Activated CD4-positive, alpha-beta T cell treated with anti-CD3 and anti-CD28 coated beads, Interleukin-10, Interleukin-2, amounts not matched to agents 100 ng/mL and 50 ng/mL, durations not matched to agents 16 hours and 8 hours (primary cell): ENCODE measurements around the gene TEDDM1.
A peak's percentile ranks its signal among the peaks of the same experiment; 100 is the strongest.
"Not testable (repeated sequence)": the region's sequence is repeated elsewhere in the genome, so short reads cannot be mapped to it uniquely, and the experiment has no call there.

ENCODE experiments used
- DNase-seq: peaks from one replicate; pipeline ENCODE4 v3.0.0-alpha.2; 2020

The TEDDM1 gene

GRCh38 chr1:182400567-182400966 is at the start of gene TEDDM1:
TSS of gene TEDDM1 (minus strand) at chr1:182400667. CDS start at chr1:182400485, 182 bp downstream.
- no peak for DNase-seq

DNA sequence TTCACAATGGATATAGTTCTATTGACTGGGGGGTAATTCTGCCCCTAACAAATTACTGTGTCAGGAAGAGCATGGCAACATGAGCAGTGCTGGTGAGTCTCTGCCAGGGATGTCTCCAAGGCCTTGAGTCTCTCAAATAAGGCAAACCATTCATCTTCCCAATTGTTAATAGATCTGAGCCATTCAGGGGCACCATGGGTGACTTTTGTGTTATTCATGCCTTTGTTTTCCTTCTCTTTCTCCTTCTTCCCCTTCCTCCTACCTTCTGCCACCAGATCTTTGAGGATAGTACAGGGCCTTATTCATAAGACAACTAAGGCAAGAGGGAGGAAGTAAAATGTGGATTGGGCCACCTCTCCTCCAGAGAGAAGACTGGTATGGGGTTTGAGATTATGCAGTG is 49.6 kb upstream of the TEDDM1 start, which contains the start of gene RGSL1:
Gene RGSL1 (plus strand): TSS at position 60 of the 400 bp plus-strand sequence. CDS start 20 bp downstream, at position 80.
- DNase-seq: no peak

- no peak for DNase-seq
Observed at GRCh38 chr1:182447660-182448059, 47.2 kb upstream of the TEDDM1 start.

- not testable (repeated sequence) for DNase-seq
Observed at GRCh38 chr1:182447124-182447523, 46.7 kb upstream of the TEDDM1 start.

GRCh38 chr1:182446033-182446669 is 45.7 kb upstream of the TEDDM1 start:
- DNase-seq: peak; percentile 46

GRCh38 chr1:182444497-182444896 is 44.0 kb upstream of the TEDDM1 start:
- DNase-seq: no peak

DNA sequence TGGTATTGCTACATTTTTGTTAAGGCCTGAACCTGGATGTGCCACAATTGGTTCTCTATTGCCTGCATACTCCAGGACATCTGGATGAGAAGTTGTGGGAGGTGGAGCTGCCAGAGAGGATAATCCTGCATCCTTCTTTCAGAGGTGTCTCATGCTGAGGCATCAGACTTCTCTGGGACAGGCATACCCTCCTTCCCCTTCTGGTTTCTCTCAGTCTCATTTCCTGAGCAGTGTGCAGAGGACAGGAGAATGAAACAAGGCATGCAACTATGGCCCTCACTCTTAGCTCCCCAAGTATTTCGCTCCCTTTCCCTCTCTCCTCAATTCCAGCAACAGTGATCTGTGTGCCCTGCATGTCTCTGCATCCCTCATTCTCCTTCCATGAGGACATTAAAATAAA is 41.9 kb upstream of the TEDDM1 start:
- DNase-seq: no peak

- DNase-seq: no peak
Observed at GRCh38 chr1:182441719-182442118, 41.3 kb upstream of the TEDDM1 start.

- DNase-seq: no peak
Observed at GRCh38 chr1:182438326-182438725, 37.9 kb upstream of the TEDDM1 start.

DNA sequence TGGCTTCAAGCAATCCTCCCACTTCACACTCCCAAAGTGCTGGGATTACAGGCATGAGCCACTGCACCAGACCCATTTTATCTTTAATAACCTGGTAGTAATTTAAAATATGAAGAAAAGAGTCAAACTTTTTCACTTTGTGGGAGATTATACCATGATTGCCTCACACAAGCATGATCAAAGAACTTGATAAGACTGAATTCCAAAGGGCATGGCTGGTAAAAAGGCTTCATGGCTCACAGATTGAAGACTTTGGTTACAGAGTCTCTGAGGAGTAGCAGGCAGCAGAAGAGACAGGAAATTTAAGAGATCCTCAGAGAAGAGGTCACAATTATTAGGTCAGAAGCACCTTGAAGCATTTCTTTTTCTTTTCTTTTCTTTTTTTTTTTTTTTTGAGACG is 33.1 kb upstream of the TEDDM1 start:
- DNase-seq: no peak

DNA sequence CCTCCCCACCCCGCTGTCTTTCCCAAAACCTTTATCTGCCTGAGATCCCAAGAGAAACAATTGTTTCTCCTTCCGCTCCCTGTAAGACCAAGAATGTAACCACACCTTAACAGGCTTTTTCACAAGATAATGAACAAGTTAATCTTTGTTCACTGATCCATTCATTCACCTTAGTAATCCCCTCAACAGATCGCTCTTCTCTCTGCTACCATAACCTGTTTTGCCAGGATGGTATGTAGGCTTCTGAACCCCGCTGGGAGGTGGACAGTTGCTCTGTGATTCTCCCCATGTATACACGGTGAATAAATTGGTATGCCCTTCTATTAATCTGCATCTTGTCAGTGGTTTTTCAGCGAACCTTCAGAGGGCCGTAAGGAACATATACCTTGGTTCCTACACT is 30.8 kb upstream of the TEDDM1 start:
- DNase-seq: no peak

GRCh38 chr1:182430263-182431068 is 30.0 kb upstream of the TEDDM1 start:
- peak; percentile 68 for DNase-seq

GRCh38 chr1:182428043-182428442 is 27.6 kb upstream of the TEDDM1 start:
- DNase-seq: peak; percentile 14

DNA sequence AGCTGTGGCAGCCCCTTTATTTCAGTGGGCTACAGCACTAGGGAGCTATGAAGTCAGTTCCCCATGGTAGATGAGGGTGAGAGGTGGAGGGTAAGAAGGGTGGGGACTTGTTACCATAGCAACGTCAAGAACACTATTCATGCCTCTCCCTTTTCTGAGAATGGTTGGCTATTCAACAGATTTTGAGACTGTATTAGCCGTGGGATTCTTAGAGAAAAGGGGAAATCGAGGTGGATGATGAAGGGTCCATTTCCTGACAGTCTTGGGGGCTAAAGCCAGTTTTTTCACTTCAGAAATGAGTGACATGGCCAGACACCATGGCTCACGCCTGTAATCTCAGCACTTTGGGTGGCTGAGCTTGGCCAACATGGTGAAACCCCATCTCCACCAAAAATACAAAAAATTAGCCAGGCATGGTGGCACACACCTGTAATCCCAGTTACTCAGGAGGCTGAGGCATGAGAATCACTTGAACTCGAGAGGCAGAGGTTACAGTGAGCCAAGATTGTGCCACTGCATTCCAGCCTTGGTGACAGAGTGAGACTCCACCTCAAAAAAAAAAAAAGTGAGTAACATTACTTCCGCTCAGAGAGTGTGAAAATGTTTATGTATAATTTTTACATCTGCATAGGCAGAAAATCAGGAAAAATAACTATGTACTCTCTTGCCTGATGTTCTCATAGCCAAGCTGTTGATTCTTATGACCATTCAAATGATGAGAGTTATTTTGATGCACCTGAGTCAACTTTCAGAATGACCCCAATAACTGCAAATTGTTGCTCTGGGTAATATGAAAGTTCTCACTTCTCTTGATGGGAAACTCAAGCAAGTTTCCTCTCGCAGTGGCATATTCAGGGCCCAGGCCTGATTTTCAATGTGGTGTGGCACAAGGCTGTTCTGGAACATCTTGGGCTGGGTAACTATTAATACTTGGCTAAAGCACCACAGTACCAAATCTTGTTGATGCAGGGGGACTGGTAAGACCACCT is 26.3 kb upstream of the TEDDM1 start:
- peak; percentile 17 for DNase-seq

DNA sequence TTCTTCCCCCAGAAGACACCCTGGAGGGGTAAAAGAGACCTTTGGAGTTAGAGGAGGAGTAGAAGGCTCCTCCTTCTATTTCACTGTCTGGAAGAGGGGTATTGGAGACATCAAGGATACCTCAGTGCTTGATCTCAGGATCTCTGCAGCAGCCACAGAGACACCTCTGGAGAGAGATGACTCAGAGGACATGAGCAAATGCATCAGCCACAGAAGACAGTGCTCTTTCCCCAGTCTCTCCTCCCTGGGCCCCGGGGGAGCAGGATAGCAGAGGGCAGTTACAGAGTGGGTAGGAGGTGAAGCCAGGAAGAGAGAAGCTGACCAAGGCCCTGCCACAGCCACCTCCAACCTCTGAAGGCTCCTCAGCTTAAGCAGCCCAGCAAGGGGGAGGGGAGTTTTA is 15.3 kb upstream of the TEDDM1 start:
- peak; percentile 45 for DNase-seq

DNA sequence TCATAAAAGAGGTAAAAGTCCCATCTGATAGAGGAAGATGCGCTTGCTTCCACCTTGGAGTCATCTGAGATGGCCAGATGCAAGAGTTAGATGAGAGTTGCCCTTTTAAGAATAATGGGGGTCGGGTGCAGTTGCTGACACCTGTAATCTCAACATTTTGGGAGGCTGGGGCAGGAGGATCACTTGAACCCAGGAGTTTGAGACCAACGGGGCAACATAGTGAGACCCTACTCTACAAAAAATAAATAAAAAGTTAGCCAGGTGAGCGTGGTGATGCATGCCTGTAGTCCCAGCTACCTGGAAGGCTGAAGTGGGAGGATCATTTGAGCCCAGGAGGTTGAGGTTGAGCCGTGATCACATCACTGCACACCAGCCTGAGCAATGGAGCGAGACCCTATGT is 13.5 kb upstream of the TEDDM1 start:
- no peak for DNase-seq

GRCh38 chr1:182413486-182413885 is 13.0 kb upstream of the TEDDM1 start:
- DNase-seq: no peak

DNA sequence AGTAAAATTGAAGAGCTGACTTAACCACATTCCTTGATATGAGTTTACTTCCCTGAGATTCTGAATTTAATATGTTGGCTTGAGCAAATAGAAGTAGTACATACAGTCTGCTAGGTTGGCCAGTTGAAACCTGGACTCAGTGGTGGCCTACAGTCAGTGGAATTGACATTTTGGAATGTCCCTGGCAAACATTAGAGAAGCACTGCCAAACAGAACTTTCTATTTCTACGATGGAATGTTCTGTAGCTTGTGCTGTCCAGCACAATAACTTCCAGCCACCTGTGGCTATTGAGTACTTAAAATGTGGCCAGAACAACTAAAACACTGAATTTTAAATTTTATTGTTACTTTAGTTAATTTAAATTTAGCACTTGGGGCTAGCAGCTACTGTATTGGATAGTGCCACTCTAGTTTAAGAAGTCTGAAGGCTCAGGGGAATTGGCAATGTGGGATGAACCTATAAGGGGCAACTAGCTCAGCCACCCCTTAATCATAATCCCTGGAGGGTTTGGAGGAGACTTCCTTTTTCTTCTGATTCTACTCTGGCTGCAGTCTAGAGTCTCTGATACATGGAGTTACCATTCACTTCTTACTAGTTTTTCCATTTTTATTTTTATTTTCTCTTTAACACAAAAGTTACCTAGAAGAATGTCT is 10.3 kb upstream of the TEDDM1 start:
- no peak for DNase-seq

DNA sequence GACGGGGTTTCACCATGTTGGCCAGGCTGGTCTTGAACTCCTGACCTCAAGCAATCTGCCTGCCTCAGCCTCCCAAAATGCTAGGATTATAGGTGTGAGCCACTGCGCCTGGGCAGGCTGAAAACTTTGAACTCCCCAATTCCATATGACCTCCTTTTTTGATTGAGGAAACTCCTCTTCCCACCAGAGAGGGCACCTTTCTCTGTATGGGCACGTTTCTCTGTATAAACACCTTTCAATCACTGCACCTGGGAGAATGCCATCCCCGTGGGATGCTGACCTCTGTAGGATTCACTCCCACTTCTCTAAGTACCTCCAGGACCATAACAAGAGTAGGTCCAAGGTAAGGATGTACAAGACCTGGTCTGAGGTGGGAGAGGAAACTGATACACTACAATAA is 9.7 kb upstream of the TEDDM1 start:
- DNase-seq: no peak

DNA sequence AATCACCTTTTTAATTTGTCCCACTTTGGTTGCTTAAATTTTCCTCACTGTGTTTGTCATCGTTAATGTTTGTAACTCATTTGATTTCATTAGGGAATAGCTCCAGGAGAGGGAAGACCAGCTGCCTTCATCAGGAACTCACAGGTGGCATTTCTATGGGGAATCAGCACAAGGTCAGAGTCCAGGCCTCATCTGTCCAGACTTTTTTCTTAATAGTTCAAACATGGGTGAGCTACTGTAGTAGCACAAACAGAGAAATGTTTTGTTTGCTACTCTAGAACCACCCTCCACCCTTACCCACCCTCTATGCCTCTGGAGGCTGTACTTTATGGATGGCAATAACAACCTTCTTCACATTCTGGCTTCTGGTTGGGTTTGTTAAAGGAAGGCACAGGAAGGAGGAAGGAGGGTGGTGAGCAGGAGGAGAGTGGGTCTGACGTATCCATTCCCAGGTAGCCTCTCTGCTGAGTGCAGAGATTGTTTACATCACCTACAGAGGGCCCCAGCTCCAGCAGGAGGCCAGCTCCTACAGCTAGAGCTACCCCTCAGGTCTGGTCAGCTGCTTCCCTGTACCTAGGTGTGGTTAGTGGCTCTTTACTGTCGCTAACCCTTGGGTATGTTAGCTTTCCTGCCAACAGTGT is 8.1 kb upstream of the TEDDM1 start:
- DNase-seq: no peak

DNA sequence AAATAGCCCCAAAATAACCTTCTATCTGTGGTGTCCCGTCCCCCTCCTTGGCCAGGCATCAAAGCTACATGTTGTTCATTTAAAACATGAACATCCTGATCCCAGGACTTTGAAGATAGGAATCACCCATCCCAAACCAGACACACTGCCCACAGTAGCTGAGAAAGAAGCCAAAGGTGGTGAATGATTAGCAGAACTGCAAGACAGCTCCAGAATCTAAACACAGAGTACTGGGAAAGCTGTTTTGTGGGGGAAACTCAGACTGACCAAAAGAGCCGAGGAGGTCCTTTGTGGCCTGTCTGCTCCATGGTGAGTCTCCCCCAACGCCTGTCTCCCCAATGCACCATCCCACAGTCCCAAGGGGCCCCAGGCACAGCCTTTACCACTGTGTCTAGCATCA is 7.3 kb upstream of the TEDDM1 start:
- DNase-seq: no peak

- DNase-seq: no peak
Observed at GRCh38 chr1:182406012-182406411, 5.5 kb upstream of the TEDDM1 start.
